Stimulated activated CD4-positive, alpha-beta T cell treated with anti-CD3 and anti-CD28 coated beads, Interleukin-1b, Interleukin-23, amount 100 ng/mL, for 24 hours (primary cell): ENCODE measurements around the gene MKNK1.
"Not testable (repeated sequence)": the region's sequence is repeated elsewhere in the genome, so short reads cannot be mapped to it uniquely, and the experiment has no call there.

Experiments
- DNase-seq, 4 experiments: peaks; one replicate each; pipeline ENCODE4 v3.0.0-alpha.2; 2020; ENCODE audit warnings: low read depth in 4 of 4, low spot score in 1 of 4

Gene MKNK1

GRCh38 chr1:46603858-46604549 lies at the start of gene MKNK1:
MKNK1 (minus strand) TSS chr1:46604268; CDS start chr1:46583327, 20,941 bp downstream.
- DNase-seq = peak; percentile 97 to 98 (median 98)

- DNase-seq = no peak
Measured at GRCh38 chr1:46653405-46653958, 49.4 kb upstream of the MKNK1 start.

DNA sequence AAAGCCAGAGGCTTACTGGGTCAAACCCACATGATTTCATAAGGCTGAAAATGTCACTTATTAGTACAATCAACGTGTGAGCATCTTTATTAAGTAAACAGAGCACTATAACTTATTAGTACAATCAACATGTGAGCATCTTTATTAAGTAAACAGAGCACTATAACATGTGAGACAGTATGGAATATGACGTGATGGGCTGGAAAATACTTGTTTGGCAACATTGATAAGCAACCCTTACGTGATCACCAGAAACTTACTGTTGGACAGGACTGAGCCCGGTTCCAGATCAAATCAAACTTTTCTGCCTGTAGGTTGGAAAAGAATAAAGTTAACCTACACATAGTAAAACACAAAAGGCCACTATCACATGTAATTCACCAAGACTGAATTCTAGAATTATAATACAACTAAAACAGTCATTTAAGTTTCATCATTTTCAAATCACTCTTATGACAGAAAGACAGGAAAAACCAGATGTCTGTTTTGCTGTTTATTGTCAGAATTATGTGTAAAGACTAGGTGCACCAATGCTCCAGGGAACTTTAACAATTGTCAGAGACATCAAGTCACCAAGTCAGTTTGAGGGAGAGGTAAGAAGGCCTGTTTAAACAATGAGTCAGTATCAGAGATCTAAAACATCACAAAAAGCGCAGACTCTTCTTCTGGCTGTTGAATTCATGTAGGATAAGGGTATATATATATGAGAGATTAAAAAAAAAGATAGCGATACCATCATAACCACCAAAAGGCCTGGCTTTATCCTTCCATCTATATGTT lies 48.4 kb upstream of the MKNK1 start:
- no peak for DNase-seq

- not testable (repeated sequence) for DNase-seq
Measured at GRCh38 chr1:46651152-46651551, 47.1 kb upstream of the MKNK1 start.

DNA sequence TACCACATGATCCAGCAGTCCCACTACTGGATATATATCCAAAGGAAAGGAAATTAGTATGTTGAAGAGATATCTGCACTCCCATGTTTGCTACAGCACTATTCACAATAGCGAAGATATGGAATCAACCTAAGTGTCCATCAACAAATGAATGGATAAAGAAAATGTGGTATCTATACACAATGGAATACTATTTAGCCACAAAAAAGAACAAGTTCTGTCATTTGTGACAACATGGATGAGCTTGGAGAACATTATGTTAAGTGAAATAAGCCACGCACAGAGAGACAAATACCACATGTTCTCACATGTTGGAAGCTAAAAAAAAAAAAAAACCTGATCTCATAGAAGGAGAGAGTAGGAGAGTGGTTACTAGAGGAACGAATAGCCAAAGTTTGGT lies 46.4 kb upstream of the MKNK1 start:
- DNase-seq = no peak

GRCh38 chr1:46649764-46650163 lies 45.7 kb upstream of the MKNK1 start:
- no peak for DNase-seq

- DNase-seq = no peak
Measured at GRCh38 chr1:46647611-46648010, 43.5 kb upstream of the MKNK1 start.

GRCh38 chr1:46646844-46647243 lies 42.8 kb upstream of the MKNK1 start:
- no peak for DNase-seq

GRCh38 chr1:46646331-46646730 lies 42.3 kb upstream of the MKNK1 start:
- DNase-seq = no peak

DNA sequence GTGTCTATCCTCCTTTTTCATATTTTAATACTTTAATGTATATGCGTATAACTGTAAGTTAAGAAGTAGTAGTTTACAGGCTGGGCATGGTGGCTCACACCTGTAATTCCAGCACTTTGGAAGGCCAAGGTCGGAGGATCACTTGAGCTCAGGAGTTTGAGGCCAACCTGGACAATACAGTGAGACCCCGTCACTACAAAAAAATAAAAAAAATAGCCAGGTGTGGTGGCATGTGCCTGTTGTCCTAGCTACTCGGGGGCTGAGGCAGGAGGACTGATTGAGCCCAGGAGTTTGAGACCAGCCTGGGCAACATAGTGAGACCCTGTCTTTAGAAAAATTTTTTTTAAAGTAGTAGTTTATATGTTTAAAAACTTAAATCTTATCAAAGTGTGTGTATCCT lies 41.7 kb upstream of the MKNK1 start:
- no peak for DNase-seq

GRCh38 chr1:46643368-46643775 lies 39.3 kb upstream of the MKNK1 start:
- DNase-seq = no peak

DNA sequence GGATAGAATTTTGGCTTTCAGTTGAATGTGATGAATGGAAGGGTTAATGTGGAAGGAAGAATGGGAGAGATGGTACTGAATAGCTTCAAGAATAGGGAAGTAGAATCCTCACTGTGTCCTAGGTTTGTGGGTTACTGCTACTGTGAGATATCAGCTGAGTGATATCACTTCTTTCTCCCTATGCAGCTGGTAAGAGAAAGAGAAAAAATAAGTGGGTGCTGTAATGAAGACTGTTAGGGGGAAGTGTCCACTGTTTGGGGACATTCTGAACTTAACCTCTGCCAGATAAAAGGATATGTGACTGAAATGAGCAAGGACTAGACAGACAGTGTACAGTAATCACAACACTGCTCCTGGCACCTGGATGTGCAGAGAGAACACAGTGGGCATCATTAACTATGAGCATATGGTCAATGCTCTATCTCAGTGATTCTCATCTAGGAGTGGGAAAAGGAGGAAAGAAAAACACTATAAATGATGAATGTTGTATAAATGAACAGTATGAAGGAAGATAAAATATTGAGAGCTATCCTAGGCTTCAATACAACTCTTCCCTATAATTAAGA lies 38.1 kb upstream of the MKNK1 start:
- DNase-seq = no peak

DNA sequence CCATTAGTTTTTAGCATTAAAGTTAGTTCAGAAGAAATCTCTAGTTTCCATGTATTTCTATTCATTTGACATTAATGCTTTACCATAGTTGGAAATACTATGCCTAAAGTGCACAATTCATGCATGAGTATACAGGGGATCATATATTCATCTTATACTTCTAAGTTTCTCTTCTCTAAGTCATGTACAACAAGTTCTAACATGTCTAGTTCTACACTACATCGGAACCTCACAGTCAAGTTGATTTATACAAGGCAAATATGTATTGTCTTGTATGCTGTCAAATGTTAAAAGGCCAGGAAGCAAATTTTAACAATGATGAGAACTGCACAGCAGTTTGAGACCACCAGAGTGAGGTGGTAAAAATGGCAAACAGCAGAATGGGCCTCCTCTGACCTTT lies 35.5 kb upstream of the MKNK1 start:
- DNase-seq = no peak

DNA sequence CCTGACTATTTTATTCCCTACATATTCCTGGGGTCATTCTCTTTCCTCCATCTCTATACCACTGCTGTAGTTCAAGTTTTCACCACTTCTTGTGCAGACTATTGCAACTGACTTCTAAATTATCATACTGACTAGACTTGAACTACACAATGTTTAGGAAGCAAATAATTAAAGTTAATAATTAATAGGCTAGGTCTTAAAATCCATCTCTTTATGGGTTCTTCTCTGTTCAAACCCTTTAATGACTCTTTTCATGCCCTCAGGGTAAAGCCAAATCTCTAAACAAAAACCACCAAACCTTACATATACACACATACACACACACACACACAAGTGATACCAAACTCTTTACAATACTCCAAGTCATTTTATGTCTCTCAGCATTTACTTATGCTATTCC lies 34.9 kb upstream of the MKNK1 start:
- no peak for DNase-seq

GRCh38 chr1:46637444-46638083 lies 33.5 kb upstream of the MKNK1 start:
- DNase-seq = no peak

GRCh38 chr1:46635205-46635604 lies 31.1 kb upstream of the MKNK1 start:
- no peak for DNase-seq

- DNase-seq = no peak
Measured at GRCh38 chr1:46630719-46631118, 26.7 kb upstream of the MKNK1 start.

GRCh38 chr1:46623743-46624644 lies 19.9 kb upstream of the MKNK1 start:
- no peak for DNase-seq

- no peak for DNase-seq
Measured at GRCh38 chr1:46622344-46622743, 18.3 kb upstream of the MKNK1 start.

- DNase-seq = no peak
Measured at GRCh38 chr1:46621930-46622329, 17.9 kb upstream of the MKNK1 start.
